DND-41 (cell line): ENCODE measurements around the gene DHX15.

Source experiments
- ATAC-seq: fragments of 200-7000 bp; cut with Tn5 transposase; 3 replicates; pipeline ENCODE4 v1.9.1; 2021; ENCODE audit warnings: low read depth; ENCODE audit not compliant: insufficient read depth
- DNase-seq: peaks from one replicate; pipeline ENCODE4 v3.0.0-alpha.2; 2020
- H2AFZ ChIP-seq: 2 replicates; pipeline ENCODE4 v1.6.0; 2012; ENCODE audit warnings: low read depth, low read length
- H3K27ac ChIP-seq: 2 replicates; pipeline ENCODE4 v1.5.1; 2012; ENCODE audit warnings: low read length, inconsistent platforms
- H3K27me3 ChIP-seq: fragments of 200-600 bp; sonication (generic); 2 replicates; pipeline ENCODE4 v1.6.0; 2012; ENCODE audit warnings: low read length, mild to moderate bottlenecking, inconsistent platforms; ENCODE audit not compliant: insufficient read depth, poor library complexity
- H3K36me3 ChIP-seq: 2 replicates; pipeline ENCODE4 v1.5.1; 2012; ENCODE audit warnings: low read length, inconsistent platforms; ENCODE audit not compliant: insufficient read depth
- H3K4me1 ChIP-seq: 2 replicates; pipeline ENCODE4 v1.5.1; 2012; ENCODE audit warnings: mild to moderate bottlenecking, low read length; ENCODE audit not compliant: insufficient read depth
- H3K4me2 ChIP-seq: 2 replicates; pipeline ENCODE4 v1.6.0; 2012; ENCODE audit warnings: mild to moderate bottlenecking, moderate library complexity, low read length, inconsistent platforms; ENCODE audit not compliant: insufficient read depth
- H3K4me3 ChIP-seq, 2 experiments: fragments of 200-600 bp in 1 of 2; shearing (Covaris generic) in 1 of 2; 2 replicates each; pipeline ENCODE4 v1.5.1; 2012 to 2016; ENCODE audit warnings: inconsistent platforms in 2 of 2, low read length in 2 of 2, mild to moderate bottlenecking in 2 of 2, low read depth in 1 of 2, moderate library complexity in 1 of 2
- H3K79me2 ChIP-seq: 2 replicates; pipeline ENCODE4 v1.6.0; 2012; ENCODE audit warnings: low read length, inconsistent platforms; ENCODE audit not compliant: insufficient read depth
- H3K9ac ChIP-seq: 2 replicates; pipeline ENCODE4 v1.6.0; 2012; ENCODE audit warnings: low read depth, mild to moderate bottlenecking, inconsistent platforms, low read length, moderate library complexity
- H3K9me3 ChIP-seq: 2 replicates; pipeline ENCODE4 v1.5.1; 2012; ENCODE audit warnings: low read length, moderate library complexity, mild to moderate bottlenecking, inconsistent platforms; ENCODE audit not compliant: insufficient read depth, severe bottlenecking
- H4K20me1 ChIP-seq: 2 replicates; pipeline ENCODE4 v1.6.0; 2012; ENCODE audit warnings: low read length; ENCODE audit not compliant: insufficient read depth
- EZH2 ChIP-seq: IDR thresholded peaks from 3 replicates; pipeline ENCODE4 v1.6.1; 2012; ENCODE audit warnings: borderline replicate concordance, low read depth, mild to moderate bottlenecking, moderate library complexity, low read length, inconsistent platforms; ENCODE audit not compliant: severe bottlenecking
- TF ChIP-seq, protein P1 (sequence below): IDR thresholded peaks from 2 replicates; pipeline ENCODE4 v1.5.1; 2012; ENCODE audit warnings: borderline replicate concordance, low read length, moderate library complexity, mild to moderate bottlenecking; ENCODE audit not compliant: poor library complexity, severe bottlenecking; ENCODE audit errors: extremely low read depth

The DHX15 gene

GRCh38 chr4:24527371-24527770 lies 57.0 kb downstream of the DHX15 start:
- H3K36me3 ChIP-seq = peaks cover 96% of the 10 kb centered on the region
- H3K4me1 ChIP-seq = no peaks in the 10 kb centered on the region
- ATAC-seq = no peak
- no peak overlapping the region for H3K4me2 ChIP-seq
- no peak overlapping the region for H2AFZ ChIP-seq
- no peak for DNase-seq
- no peak overlapping the region for H3K27ac ChIP-seq
- H3K9ac ChIP-seq = no peak overlapping the region
- TF ChIP-seq EZH2 = no peak
- TF ChIP-seq, protein P1, sequence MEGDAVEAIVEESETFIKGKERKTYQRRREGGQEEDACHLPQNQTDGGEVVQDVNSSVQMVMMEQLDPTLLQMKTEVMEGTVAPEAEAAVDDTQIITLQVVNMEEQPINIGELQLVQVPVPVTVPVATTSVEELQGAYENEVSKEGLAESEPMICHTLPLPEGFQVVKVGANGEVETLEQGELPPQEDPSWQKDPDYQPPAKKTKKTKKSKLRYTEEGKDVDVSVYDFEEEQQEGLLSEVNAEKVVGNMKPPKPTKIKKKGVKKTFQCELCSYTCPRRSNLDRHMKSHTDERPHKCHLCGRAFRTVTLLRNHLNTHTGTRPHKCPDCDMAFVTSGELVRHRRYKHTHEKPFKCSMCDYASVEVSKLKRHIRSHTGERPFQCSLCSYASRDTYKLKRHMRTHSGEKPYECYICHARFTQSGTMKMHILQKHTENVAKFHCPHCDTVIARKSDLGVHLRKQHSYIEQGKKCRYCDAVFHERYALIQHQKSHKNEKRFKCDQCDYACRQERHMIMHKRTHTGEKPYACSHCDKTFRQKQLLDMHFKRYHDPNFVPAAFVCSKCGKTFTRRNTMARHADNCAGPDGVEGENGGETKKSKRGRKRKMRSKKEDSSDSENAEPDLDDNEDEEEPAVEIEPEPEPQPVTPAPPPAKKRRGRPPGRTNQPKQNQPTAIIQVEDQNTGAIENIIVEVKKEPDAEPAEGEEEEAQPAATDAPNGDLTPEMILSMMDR = no peak
- H3K4me3 ChIP-seq = no peak overlapping the region
- no peaks in the 10 kb centered on the region for H3K9me3 ChIP-seq
- no peaks in the 10 kb centered on the region for H3K27me3 ChIP-seq
- H4K20me1 ChIP-seq = peaks cover 26% of the 10 kb centered on the region
- peaks cover 58% of the 10 kb centered on the region for H3K79me2 ChIP-seq

DNA sequence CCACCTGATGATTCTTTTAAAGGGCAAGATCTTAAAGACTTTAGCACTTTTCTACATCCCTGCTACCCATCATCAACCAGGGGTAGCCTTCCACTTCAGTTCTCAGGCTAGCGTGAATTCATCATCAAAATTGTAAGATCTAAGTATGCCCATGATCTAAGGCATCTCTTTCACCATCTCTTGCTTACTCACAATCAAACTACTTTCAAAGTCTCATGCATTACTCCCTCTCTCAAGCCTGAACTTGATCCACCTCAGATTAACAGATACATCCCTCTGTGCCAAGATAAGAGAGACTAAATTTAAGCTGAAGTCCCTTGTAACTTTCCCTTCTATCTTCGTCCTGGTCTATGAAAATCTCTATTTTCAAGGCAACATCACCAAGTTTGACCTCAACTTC lies 62.8 kb downstream of the DHX15 start:
- Histone ChIP-seq H3K9me3 (no peaks in the 10 kb centered on the region), H4K20me1 (peaks cover 49% of the 10 kb centered on the region), H3K36me3 (peaks cover 92% of the 10 kb centered on the region), H3K4me1 (no peaks in the 10 kb centered on the region), H3K4me3 (no peak overlapping the region), H3K27me3 (no peaks in the 10 kb centered on the region), H3K79me2 (peaks cover 30% of the 10 kb centered on the region), H2AFZ (no peak overlapping the region), H3K27ac (no peak overlapping the region), H3K4me2 (no peak overlapping the region), H3K9ac (no peak overlapping the region)
- no peak for DNase-seq
- ATAC-seq = no peak
- no peak for TF ChIP-seq EZH2
- TF ChIP-seq, protein P1 = no peak

DNA sequence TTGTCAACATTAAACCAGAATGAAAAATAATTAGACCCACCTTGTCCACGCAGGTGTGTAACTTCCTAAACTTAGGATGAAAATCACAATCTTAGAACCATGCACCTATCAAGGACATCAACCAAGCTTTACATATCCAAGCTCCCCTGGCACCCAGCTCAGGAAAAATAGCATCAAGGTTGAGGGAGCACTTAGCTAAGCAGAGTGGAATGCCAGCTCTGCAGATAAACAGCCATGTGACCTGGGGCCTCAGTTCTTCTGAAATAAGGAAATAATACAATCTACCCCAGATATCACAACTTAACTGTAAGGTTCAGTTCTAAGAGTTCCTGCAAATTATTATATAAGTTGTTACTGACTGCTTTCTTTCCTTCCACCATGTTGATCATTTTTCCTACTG lies 64.7 kb downstream of the DHX15 start:
- Histone ChIP-seq H4K20me1 (peaks cover 47% of the 10 kb centered on the region), H3K4me3 (no peak overlapping the region), H3K79me2 (peaks cover 18% of the 10 kb centered on the region), H3K9me3 (no peaks in the 10 kb centered on the region), H3K9ac (no peak overlapping the region), H2AFZ (no peak overlapping the region), H3K4me2 (no peak overlapping the region), H3K27ac (no peak overlapping the region), H3K4me1 (no peaks in the 10 kb centered on the region), H3K36me3 (peaks cover 75% of the 10 kb centered on the region), H3K27me3 (no peaks in the 10 kb centered on the region)
- DNase-seq = no peak
- no peak for ATAC-seq
- TF ChIP-seq, protein P1 = no peak
- TF ChIP-seq EZH2 = no peak

GRCh38 chr4:24517676-24518075 lies 66.7 kb downstream of the DHX15 start:
- Histone ChIP-seq H3K4me1 (no peaks in the 10 kb centered on the region), H2AFZ (no peak overlapping the region), H3K4me3 (no peak overlapping the region), H3K36me3 (peaks cover 60% of the 10 kb centered on the region), H3K79me2 (peaks cover 5% of the 10 kb centered on the region; the same call in 1 of the 2 replicates), H3K9me3 (no peaks in the 10 kb centered on the region), H3K4me2 (no peak overlapping the region), H3K9ac (no peak overlapping the region), H4K20me1 (peaks cover 38% of the 10 kb centered on the region), H3K27me3 (no peaks in the 10 kb centered on the region), H3K27ac (no peak overlapping the region)
- no peak for TF ChIP-seq EZH2
- TF ChIP-seq, protein P1 = no peak
- ATAC-seq (no peak), DNase-seq (no peak)
